Transverse colon (tissue), 4 donors: ENCODE measurements around the gene MIEF1. TPM values are rescaled to one million over a fixed set of nuclear protein-coding genes. Genes with fewer than 3 reads are reported as not detected.

Source experiments
- DNase-seq: peaks from one replicate; pipeline ENCODE4 v3.0.0-alpha.2; 2019
- H3K27ac ChIP-seq, 4 donors: fragments of 200-600 bp; sonication (generic); 2 replicates each; pipeline ENCODE4 v1.5.1; 2016 to 2018; ENCODE audit warnings: inconsistent platforms in 4 of 4
- H3K27me3 ChIP-seq: fragments of 200-600 bp; sonication (generic); 2 replicates; pipeline ENCODE4 v1.5.1; 2017; ENCODE audit warnings: inconsistent platforms
- H3K36me3 ChIP-seq, 4 donors: fragments of 200-600 bp; sonication (generic); 2 replicates each; pipeline ENCODE4 v1.5.1; 2017 to 2019; ENCODE audit warnings: inconsistent platforms in 4 of 4
- H3K4me1 ChIP-seq, 4 donors: fragments of 200-600 bp; sonication (generic); 2 replicates each; pipeline ENCODE4 v1.5.1; 2017 to 2020; ENCODE audit warnings: inconsistent platforms in 4 of 4
- H3K4me3 ChIP-seq, 4 donors: fragments of 200-600 bp; sonication (generic); 1 replicate in 1 of 4; 2 replicates in 3 of 4; pipeline versions ENCODE4 v1.5.1 to v1.6.1; 2017 to 2019; ENCODE audit warnings: inconsistent platforms in 4 of 4
- H3K9me3 ChIP-seq, 2 donors: fragments of 200-600 bp; sonication (generic); 2 replicates each; pipeline ENCODE4 v1.5.1; 2017 to 2019; ENCODE audit warnings: inconsistent platforms in 2 of 2
- CTCF ChIP-seq, 5 experiments: fragments of 200-600 bp in 3 of 5; fragments of 450-650 bp in 2 of 5; sonication (generic) in 3 of 5; IDR thresholded peaks; 1 replicate in 2 of 5; 2 replicates in 3 of 5; pipeline ENCODE4 v1.5.1; 2016 to 2017; ENCODE audit warnings: antibody characterized with exemption in 5 of 5, inconsistent platforms in 3 of 5, mild to moderate bottlenecking in 2 of 5, moderate library complexity in 1 of 5
- EP300 ChIP-seq: sonication (generic); formaldehyde crosslinking; IDR thresholded peaks from one replicate; pipeline ENCODE4 v1.6.1; 2017; ENCODE audit warnings: antibody characterized with exemption, low read depth
- POLR2A ChIP-seq: fragments of 450-650 bp; IDR thresholded peaks from one replicate; pipeline ENCODE4 v1.6.1; 2016; ENCODE audit warnings: antibody characterized with exemption, mild to moderate bottlenecking, moderate library complexity
- POLR2AphosphoS5 ChIP-seq, 3 donors: sonication (generic); formaldehyde crosslinking; IDR thresholded peaks; one replicate each; pipeline ENCODE4 v1.6.1; 2016; ENCODE audit warnings: antibody characterized with exemption in 3 of 3
- WGBS, 2 donors: methylation state at CpG; one replicate each; pipeline ENCODE4 v1.1.5; 2018; ENCODE audit warnings: low coverage in 1 of 2; 5-methylcytosine and 5-hydroxymethylcytosine counted together
- in situ Hi-C, 4 donors: fragments of 200-750 bp; cut with MboI; loops; one replicate each; pipeline versions ENCODE4 v1.15.0 to v1.15.1; 2017; ENCODE audit warnings: low sequenced_read_pairs in 3 of 4, low pct_ligation_motif_present in 1 of 4, low pct_unique_long_range_greater_than_20kb in 1 of 4
- intact Hi-C: fragments of 100-400 bp; cut with DNase I; formaldehyde crosslinking; loops from one replicate; pipeline ENCODE4 v1.15.1; 2023; ENCODE audit warnings: low total_unique reads
- total RNA-seq, 4 donors: library from RNA; depleted of rRNA; stranded (reverse); fragments of >200 nt; gene quantifications; one replicate each; pipeline ENCODE4 v1.1.0, GENCODE V29; 2016

The MIEF1 gene
- total RNA-seq, 4 donors from 2014 or later, result 11.5 to 31.0 (median 25.6) TPM

DNA sequence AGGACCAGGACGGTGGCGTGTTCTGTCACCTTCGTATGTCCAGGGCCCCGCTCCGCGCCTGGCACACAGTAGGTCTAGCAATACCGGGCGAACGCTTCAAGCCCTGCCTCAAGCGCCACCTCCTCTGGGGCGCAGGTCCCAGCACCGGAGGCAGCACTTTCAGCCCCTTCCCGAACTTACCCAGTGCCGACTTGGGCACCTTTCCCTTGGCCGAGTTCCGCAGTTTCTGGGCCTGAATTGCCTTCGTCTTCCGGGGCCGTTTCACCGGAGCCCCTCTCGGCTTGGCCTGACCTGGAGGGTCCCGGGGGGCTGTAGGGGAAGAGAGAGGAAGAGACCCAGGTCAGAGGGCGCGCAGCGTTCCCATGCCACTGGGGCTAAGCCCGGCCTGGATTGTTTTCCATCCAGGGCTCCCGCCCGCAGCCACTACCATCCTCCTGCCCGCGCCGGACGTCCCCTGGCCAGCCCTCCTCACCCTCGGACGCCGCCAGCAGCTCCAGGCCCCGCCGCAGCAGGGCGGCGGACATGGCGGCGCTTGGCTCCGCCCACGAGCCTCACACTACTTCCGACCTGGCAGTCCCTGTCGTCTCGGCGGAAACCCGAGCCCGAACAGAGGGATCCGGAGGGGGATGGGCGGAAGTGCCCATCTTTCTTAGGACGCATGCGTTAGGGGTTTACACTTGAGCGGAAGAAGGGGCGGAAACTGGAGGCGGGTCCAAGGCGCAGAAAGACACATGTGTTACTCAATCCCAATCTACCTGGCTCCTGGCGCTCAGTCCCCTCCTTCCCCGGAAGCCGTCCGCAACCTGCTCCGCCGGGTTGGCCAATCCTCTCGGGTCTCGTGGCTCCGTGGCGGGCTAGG, 30.4 kb downstream of the MIEF1 start, which contains the start of gene RPS19BP1:
TSS of gene RPS19BP1 (minus strand) at position 534 of the 859 bp plus-strand sequence. CDS start at position 524, 10 bp downstream.
- no peaks in the 10 kb centered on the region for H3K9me3 ChIP-seq
- WGBS, 2 donors, result 0% methylated on average over 61 of the region's 67 CpGs; no CpG with 5 or more reads in 1 of the 2 donors
- intact Hi-C loops, result no loop called here
- no peaks in the 10 kb centered on the region for H3K27me3 ChIP-seq
- peak within 1 kb of the TSS; percentile 66 to 94 (median 84) for H3K4me3 ChIP-seq
- TF ChIP-seq EP300 (no peak), POLR2A (peak; percentile 91), POLR2AphosphoS5 (IDR thresholded peaks at IDR 0.05) (peak; percentile 83 to 89 (median 83))
- peak within 1 kb of the TSS; percentile 91 to 97 (median 96) for H3K27ac ChIP-seq
- H3K36me3 ChIP-seq, result no peaks in the 10 kb centered on the region
- peak; percentile 100 for DNase-seq
- in situ Hi-C loops, result loop anchor here (5.0 to 25.0 kb wide), 5 partner anchors 40 to 830 kb away; partner anchors contain the start of genes SGSM3 (in 3 of the 4), ADSL (in 1 of the 4) and CBX7 (in 1 of the 4)
- H3K4me1 ChIP-seq, result peaks cover 37 to 54% (median 45%) of the 10 kb centered on the region in 4 donors

DNA sequence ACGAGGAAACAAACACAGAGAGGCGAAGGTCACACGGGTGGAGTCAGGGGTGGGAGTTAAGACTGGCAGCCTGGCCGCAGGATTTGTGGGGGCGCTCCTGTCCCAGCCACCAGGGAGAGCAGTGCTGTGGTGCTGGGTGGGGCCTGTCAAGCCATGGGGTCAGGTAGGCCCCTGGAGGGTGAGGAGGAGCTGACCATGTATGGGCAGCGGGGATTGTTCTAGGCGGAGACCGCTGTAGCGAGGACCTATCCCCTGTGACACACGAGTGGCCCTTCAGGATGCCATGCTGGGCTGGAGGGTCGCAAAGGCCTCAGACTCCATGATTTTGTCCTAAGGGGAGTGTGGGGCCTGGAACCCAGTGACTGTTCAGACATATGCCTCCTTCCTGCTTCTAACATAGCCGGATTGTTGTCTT, 32.0 kb downstream of the MIEF1 start:
- in situ Hi-C loops, result loop anchor here (5.0 to 25.0 kb wide), 5 partner anchors 42 to 828 kb away; partner anchors contain the start of genes SGSM3 (in 3 of the 4), ADSL (in 1 of the 4) and CBX7 (in 1 of the 4)
- Histone ChIP-seq H3K4me1 (peaks cover 21 to 37% (median 28%) of the 10 kb centered on the region in 4 donors), H3K36me3 (no peaks in the 10 kb centered on the region), H3K4me3 (no peak overlapping the region), H3K27ac (peak overlapping the region in 3 of 4 donors; percentile 6 to 22 (median 22)), H3K9me3 (no peaks in the 10 kb centered on the region), H3K27me3 (no peaks in the 10 kb centered on the region)
- WGBS, 2 donors, result 74 to 78% methylated on average over 8 to 12 of the region's 12 CpGs
- intact Hi-C loops, result no loop called here
- TF ChIP-seq POLR2A (no peak), CTCF (IDR thresholded peaks at IDR 0.05) (no peak), EP300 (no peak)
- no peak for DNase-seq

DNA sequence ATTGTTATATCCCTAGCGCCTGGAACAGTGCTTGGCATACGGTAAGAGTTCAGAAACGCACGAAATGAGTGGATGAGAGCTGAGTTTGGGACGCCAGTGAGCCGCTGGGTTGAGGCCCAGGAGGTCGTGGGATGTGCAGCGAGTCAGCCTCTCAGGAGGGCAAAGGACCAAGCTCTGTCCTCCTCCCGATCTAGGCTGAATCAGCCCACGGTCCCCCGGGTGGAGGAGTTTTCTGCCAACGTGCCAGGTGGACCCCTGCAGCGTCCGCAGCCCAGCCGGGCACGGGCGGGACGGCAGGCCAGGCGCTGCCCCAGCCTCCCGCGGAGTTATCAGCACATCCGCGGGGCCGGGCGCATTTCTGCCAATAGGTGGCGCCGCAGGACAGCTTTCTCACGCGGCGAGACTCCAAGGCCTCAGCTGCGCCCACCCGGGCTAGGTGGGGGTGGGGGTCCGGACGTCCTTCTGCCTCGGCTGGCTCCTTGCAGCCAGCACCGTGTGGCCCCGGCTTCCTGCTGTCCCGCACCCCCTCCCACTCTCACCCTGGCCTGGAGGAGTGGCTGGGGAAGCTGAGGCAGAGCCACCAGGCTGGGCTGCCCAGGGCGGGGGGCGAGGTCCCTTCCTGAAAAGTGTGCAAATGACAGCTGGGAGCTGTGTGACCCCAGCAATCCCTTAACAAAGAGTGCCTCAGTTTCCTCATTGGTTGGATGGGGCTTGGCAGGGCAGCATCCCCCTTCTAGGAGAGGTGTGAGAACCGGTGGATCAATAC, 32.7 kb downstream of the MIEF1 start:
- 12% methylated on average over 33 of the region's 41 CpGs; no CpG with 5 or more reads in 1 of the 2 donors for whole genome bisulfite sequencing, 2 donors
- intact Hi-C loops, result loop anchor here (5.0 kb wide), 2 partner anchors 488 to 813 kb away; partner anchors contain the start of gene ADSL
- Histone ChIP-seq H3K4me1 (peaks cover 17 to 30% (median 22%) of the 10 kb centered on the region in 4 donors), H3K27me3 (no peaks in the 10 kb centered on the region), H3K4me3 (no peak overlapping the region), H3K36me3 (no peaks in the 10 kb centered on the region), H3K9me3 (no peaks in the 10 kb centered on the region), H3K27ac (peak overlapping the region in 3 of 4 donors; percentile 6 to 22 (median 22))
- in situ Hi-C loops, result loop anchor here (5.0 to 25.0 kb wide), 6 partner anchors 42 to 828 kb away; partner anchors contain the start of genes SGSM3 (in 3 of the 4), ADSL (in 1 of the 4) and CBX7 (in 1 of the 4)
- DNase-seq, result peak; percentile 89
- no peak for TF ChIP-seq POLR2AphosphoS5 (IDR thresholded peaks at IDR 0.05)
- TF ChIP-seq EP300, result no peak
- peak; percentile 94 to 97 (median 95) for TF ChIP-seq CTCF (IDR thresholded peaks at IDR 0.05)
- TF ChIP-seq POLR2A, result no peak

- WGBS, 2 donors, result 50% methylated on average over 11 of the region's 13 CpGs; no CpG with 5 or more reads in 1 of the 2 donors
- no peak for DNase-seq
- H3K36me3 ChIP-seq, result no peaks in the 10 kb centered on the region
- H3K27ac ChIP-seq, result no peak overlapping the region
- peaks cover 14 to 25% (median 16%) of the 10 kb centered on the region in 4 donors for H3K4me1 ChIP-seq
- H3K4me3 ChIP-seq, result no peak overlapping the region
- TF ChIP-seq EP300 (no peak), POLR2A (no peak), CTCF (IDR thresholded peaks at IDR 0.05) (no peak), POLR2AphosphoS5 (IDR thresholded peaks at IDR 0.05) (no peak)
- intact Hi-C loops (loop anchor here (5.0 kb wide), 2 partner anchors 487 to 812 kb away; partner anchors contain the start of gene ADSL), in situ Hi-C loops (loop anchor here (5.0 to 25.0 kb wide), 5 partner anchors 373 to 827 kb away; partner anchors contain the start of genes SGSM3 (in 3 of the 4), ADSL (in 1 of the 4) and CBX7 (in 1 of the 4))
- H3K27me3 ChIP-seq, result no peaks in the 10 kb centered on the region
- H3K9me3 ChIP-seq, result no peaks in the 10 kb centered on the region
Measured at GRCh38 chr22:39535357-39535725, 33.3 kb downstream of the MIEF1 start.
